GM12891 (cell line): ENCODE data around the gene HCST.

Source experiments
- POLR2A ChIP-seq: IDR thresholded peaks from 2 replicates; pipeline ENCODE4 v1.6.1; 2011; ENCODE audit warnings: low read depth, low read length, control low read depth
- POLR2AphosphoS5 ChIP-seq: IDR thresholded peaks from 2 replicates; pipeline ENCODE4 v1.6.1; 2011; ENCODE audit warnings: low read depth, low read length, control low read depth
- POU2F2 ChIP-seq: IDR thresholded peaks from 2 replicates; pipeline ENCODE4 v1.6.1; 2011; ENCODE audit warnings: low read depth, mild to moderate bottlenecking, control low read depth, low read length, moderate library complexity
- SPI1 ChIP-seq: IDR thresholded peaks from 2 replicates; pipeline ENCODE4 v1.6.1; 2011; ENCODE audit warnings: low read depth, low read length, control low read depth
- TAF1 ChIP-seq: IDR thresholded peaks from 2 replicates; pipeline ENCODE4 v1.6.1; 2011; ENCODE audit warnings: low read depth, low read length, control low read depth

DNA sequence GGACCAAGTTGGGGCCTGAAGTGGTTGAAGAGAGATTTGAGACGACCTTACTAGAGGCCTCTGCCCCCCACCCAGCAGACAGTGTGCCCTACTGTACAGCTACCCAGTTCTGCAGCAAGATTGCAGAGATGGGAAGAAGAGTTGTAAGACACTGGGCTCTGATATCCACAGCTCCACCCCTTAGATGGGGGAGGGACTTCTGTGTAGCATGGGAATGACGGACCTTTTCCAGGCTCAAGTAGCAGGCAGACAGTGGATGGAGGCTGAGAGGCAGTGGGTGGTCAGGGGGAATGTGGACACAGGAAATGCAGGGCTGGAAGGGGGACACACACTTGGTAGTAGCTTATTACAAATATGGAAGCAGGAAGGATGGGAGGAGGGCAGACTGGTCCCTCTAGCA is 46.8 kb downstream of the HCST start:
- TF ChIP-seq POLR2AphosphoS5 (no peak), POLR2A (no peak), TAF1 (no peak), POU2F2 (no peak), SPI1 (no peak)
